ENCODE data around the gene SAP30L.

SAP30L gene

GRCh38 chr5:154421868-154422267, 23.9 kb upstream of the SAP30L start:
- no peak for DNase-seq (ENCODE audit: low read depth in 3 of 3)

- no peak for DNase-seq (ENCODE audit: low read depth in 3 of 3)
These were observed 23.5 kb upstream of the SAP30L start for GRCh38 chr5:154422298-154422697.

- DNase-seq (ENCODE audit: low read depth in 3 of 3): no peak
These were observed 17.6 kb upstream of the SAP30L start for GRCh38 chr5:154428208-154428607.

GRCh38 chr5:154429341-154429740, 16.5 kb upstream of the SAP30L start:
- no peak for DNase-seq (ENCODE audit: low read depth in 3 of 3)

- DNase-seq (ENCODE audit: low read depth in 3 of 3): no peak
These were observed 15.3 kb upstream of the SAP30L start for GRCh38 chr5:154430466-154430865.

GRCh38 chr5:154430961-154431630, 14.7 kb upstream of the SAP30L start:
- no peak for DNase-seq (ENCODE audit: low read depth in 3 of 3)

DNA sequence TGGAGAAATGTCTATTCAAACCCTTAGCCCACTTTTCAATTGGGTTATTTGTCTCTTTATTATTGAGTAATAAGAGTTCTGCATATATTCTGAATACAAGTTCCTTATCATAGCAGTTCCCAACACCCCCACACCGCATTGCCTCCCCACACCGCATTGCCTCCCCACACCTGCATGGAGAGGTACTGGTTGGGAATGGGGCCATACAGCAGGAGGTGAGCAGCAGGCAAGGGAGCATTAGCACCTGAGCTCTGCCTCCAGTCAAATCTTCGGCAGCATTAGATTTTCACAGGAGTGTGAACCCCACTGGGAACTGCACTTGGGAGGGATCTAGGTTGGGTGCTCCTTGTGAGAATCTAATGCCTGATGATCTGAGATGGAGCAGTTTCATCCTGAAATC, 10.6 kb upstream of the SAP30L start:
- no peak for DNase-seq (ENCODE audit: low read depth in 3 of 3)

DNA sequence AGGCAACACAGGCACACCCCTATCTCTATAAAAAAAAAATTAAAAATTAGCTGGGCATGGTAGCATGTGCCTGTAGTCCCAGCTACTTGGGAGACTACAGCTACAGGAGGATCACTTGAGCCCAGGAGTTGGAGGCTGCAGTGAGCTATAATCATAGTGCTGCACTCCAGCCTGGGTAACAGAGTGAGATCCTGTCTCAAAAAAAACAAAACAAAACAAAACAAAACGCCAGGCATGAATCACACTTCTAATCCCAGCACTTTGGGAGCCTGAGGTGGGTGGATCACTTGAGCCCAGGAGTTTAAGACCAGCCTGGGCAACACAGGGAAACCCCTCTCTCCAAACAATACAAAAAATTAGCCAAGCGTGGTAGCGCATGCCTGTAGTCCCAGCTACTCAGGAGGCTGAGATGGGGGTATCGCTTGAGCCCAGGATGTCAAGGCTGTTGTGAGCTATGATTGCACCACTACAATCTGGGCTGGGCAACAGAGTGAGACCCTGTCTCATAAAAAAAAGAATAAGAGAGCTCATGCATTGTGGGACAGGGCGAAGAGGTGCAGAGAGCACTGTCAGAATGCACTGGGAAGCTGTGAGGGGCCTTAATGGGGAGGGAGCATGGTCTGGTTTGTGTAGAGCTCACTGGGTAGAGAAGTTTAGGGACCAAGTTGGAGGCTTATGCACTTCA, 8.4 kb upstream of the SAP30L start:
- DNase-seq (ENCODE audit: low read depth in 3 of 3): no peak

DNA sequence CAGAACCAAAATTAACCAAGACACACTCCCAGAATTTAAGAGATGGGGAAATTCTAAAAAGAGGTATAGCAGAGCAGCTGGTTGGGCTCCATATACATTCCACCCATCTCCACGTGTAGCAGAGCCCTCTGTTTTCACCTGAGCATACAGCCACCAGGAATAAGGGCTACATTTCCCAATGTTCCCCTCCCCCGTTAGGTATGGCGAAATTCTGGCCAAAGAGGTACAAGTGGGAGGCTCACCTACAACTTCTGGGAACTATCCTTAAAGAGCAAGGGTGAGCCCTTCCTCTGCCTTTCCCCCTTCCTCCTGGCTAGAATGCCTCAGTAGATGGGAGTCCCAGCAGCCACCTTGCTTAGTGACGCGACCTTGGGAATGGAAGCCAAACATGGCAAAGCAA, 5.3 kb upstream of the SAP30L start:
- no peak for DNase-seq (ENCODE audit: low read depth in 3 of 3)

DNA sequence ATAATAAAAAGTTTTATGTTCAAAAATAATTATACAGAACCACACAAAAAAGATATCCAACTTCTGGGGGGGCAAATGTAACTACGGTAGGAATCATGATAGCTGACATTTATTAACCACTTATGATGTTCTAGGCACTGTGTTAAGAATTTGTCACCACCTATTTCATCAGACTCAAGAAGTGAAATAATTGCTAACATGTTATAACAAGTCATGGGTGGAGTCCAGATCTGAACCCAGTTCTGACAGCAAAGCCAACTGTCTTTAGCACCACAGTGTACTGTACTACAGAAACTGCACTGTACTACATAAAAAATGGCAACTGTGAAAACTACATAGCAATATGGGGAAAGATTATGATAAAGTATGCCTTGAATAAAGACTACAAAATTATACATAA, 3.0 kb upstream of the SAP30L start:
- DNase-seq (ENCODE audit: low read depth in 3 of 3): no peak

DNA sequence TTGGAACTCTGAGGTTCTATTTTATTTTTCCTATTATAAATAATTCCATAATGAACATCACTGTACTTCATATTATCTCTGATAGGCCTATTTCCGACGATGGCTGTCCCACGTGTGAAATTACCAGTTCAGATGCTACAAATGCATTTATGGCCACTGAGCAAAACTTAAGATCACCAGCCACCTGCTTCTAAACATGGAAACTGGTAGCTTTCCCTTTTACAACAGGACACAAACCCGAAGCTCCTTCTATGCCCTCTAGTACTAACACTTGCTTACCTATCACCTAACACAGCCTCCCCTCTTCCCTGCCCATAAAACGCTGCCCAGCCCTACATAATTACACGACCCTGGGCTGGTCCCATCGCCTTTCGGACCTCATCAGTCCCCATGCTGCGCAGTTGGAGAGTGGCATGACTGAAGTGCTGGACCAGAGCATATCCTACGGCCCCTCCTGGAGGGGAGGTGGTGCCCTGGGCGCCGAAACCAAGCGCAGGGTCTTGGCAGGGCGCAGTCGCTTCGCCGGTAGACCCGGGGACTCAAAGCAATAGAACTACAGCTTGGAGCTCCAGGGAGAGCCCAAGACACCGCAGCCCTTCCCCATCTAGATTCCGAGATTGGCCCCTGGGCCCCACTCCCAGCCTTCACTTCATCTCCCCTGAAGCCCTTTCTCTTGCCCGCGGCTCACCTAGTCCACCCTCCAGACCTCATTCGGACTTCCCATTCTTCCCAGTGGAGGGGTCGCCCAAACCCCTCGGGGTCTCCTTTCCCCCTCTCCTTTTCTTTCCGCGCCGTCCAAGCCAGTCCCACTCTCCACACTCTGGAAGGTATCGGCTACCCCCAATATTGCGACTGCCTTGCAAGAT, 1.0 kb upstream of the SAP30L start:
- DNase-seq (ENCODE audit: low read depth in 3 of 3): no peak

- peak in 2 of 3 experiments; percentile 4 to 50 for DNase-seq (ENCODE audit: low read depth in 3 of 3)
These were observed 645 bp downstream of the SAP30L start for GRCh38 chr5:154446195-154447088.

DNA sequence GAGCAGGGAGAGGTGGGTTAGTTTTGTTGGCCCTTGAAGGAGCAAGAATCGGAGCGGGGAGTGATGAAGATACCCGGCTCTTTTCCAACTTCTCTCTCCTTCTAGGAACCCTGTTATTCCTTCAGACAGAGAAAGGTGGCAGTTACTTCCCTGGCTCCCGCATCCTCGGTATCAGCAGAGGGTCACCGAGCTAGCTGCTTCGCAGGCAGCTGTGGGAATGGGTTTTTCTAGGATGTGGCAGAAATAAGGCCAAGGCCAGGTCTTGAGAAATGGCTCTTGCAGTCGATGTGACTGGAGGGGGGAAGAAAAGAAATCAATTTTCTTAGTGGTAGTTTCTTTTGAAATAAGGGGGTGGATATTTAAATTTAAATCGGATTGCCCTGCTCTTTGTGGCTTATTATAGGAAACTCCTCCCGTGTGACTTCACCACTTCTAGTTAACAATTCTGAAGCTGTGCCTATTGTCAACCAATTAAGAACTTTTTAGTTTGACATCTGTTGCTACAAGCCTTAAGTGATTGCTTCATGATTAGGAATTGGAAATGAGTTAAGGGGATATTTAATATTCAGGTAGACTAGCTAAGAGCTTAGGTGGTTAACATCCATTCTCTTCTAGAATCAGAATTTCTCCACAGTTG, 1.4 kb downstream of the SAP30L start:
- DNase-seq (ENCODE audit: low read depth in 3 of 3): no peak

- DNase-seq (ENCODE audit: low read depth in 3 of 3): no peak
These were observed 4.0 kb downstream of the SAP30L start for GRCh38 chr5:154449786-154450185.

DNA sequence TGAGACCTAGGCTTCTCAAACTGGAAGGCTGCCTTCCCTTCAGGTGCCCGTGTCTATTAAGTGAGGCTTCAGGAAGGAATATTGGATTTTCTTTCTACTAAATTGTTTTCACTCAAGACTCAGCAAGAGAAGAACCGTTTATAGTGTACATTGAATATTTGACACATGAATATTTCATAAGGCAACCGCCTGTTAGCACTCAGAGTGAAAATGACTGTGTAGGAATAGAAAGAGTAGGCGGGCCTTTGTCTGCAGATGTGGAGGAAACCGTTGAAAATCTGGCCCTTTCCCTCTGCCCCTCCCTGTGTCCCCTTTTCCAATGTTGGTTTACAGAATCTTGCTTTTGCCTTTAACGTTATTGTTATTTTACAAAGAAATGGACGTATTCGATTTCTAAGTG, 6.2 kb downstream of the SAP30L start:
- no peak for DNase-seq (ENCODE audit: low read depth in 3 of 3)

DNA sequence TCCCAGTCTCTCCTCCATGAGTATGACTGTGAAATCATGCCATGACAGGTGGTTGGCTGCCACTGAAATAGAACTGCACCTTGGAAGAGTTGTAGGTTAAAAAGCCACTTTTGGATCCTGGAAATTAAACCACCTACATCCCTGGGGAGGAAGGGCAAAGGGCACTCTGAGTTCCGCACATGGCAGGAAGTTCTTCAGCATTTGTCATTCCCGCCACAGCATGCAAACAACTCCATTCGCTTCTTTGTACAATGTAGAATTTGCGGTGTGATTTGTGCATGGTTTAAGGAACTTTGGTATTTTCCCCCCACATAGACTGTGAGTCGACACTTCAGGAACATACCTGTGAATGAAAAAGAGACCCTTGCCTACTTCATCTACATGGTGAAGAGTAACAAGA, 9.8 kb downstream of the SAP30L start:
- no peak for DNase-seq (ENCODE audit: low read depth in 3 of 3)

- DNase-seq (ENCODE audit: low read depth in 3 of 3): no peak
These were observed 10.7 kb downstream of the SAP30L start for GRCh38 chr5:154456540-154456939.

GRCh38 chr5:154459015-154459414, 13.2 kb downstream of the SAP30L start:
- DNase-seq (ENCODE audit: low read depth in 3 of 3): no peak

DNA sequence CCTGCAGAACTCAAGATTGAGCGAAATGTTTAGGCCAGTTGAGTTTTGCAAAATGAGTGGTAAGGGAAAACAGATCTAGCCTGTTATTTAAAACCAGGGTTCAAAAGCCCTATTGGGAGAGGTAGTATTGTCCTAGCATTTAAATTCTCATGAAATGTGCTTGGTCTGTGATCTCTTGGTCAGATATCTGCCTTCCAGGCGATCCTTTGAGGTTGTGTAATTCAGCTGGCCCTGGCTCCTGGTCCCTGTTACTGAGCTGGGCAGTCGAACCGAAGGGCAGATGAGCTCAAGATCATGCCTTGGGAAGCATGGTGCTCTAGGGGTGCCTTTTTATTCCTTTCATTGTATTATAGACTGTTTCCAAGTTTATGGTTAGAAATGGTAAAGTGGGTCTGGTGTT, 14.4 kb downstream of the SAP30L start:
- no peak for DNase-seq (ENCODE audit: low read depth in 3 of 3)

- no peak for DNase-seq (ENCODE audit: low read depth in 3 of 3)
These were observed 15.7 kb downstream of the SAP30L start for GRCh38 chr5:154461531-154461930.

- DNase-seq (ENCODE audit: low read depth in 3 of 3): no peak
These were observed 18.6 kb downstream of the SAP30L start for GRCh38 chr5:154464438-154464837.
